GM23338 (cell line): ENCODE measurements around the gene ISOC2. TPM values are rescaled to one million over a fixed set of nuclear protein-coding genes. Genes with fewer than 3 reads are reported as not detected.

Source experiments
- ATAC-seq: fragments of 200-7000 bp; cut with Tn5 transposase; 3 replicates; pipeline ENCODE4 v1.9.1; 2020
- DNase-seq: peaks from one replicate; pipeline ENCODE4 v3.0.0-alpha.2; 2015; ENCODE audit warnings: low spot score
- H2AFZ ChIP-seq: fragments of 200-600 bp; sonication (generic); 2 replicates; pipeline ENCODE4 v1.8.0; 2016; ENCODE audit warnings: antibody characterized with exemption, mild to moderate bottlenecking, moderate library complexity
- H3F3A ChIP-seq: fragments of 200-600 bp; sonication (generic); replicated peaks from 2 replicates; pipeline ENCODE4 v1.8.0; 2017; ENCODE audit warnings: antibody characterized with exemption, mixed run types, low read depth
- H3K27ac ChIP-seq: fragments of 200-600 bp; sonication (generic); 2 replicates; pipeline ENCODE4 v1.6.1; 2016; ENCODE audit warnings: low read depth
- H3K27me3 ChIP-seq: fragments of 200-600 bp; sonication (generic); 2 replicates; pipeline ENCODE4 v1.8.0; 2016; ENCODE audit warnings: mild to moderate bottlenecking, mixed run types, moderate library complexity; ENCODE audit not compliant: insufficient read depth
- H3K36me3 ChIP-seq: fragments of 200-600 bp; sonication (generic); 2 replicates; pipeline ENCODE4 v1.8.0; 2016; ENCODE audit warnings: mild to moderate bottlenecking; ENCODE audit not compliant: insufficient read depth
- H3K4me1 ChIP-seq: fragments of 200-600 bp; sonication (generic); 2 replicates; pipeline ENCODE4 v1.8.0; 2016; ENCODE audit warnings: mild to moderate bottlenecking, moderate library complexity; ENCODE audit not compliant: insufficient read depth
- H3K4me2 ChIP-seq: fragments of 200-600 bp; sonication (generic); 2 replicates; pipeline ENCODE4 v1.7.1; 2017; ENCODE audit warnings: mixed run types
- H3K4me3 ChIP-seq: fragments of 200-600 bp; sonication (generic); 2 replicates; pipeline ENCODE4 v1.6.1; 2016; ENCODE audit warnings: mixed run types
- H3K79me2 ChIP-seq: fragments of 200-600 bp; sonication (generic); replicated peaks from 2 replicates; pipeline ENCODE4 v1.8.0; 2017; ENCODE audit warnings: mild to moderate bottlenecking; ENCODE audit not compliant: insufficient read depth
- H3K9me2 ChIP-seq: fragments of 200-600 bp; sonication (generic); 2 replicates; pipeline ENCODE4 v1.8.0; 2017; ENCODE audit not compliant: insufficient read depth
- H4K20me1 ChIP-seq: fragments of 200-600 bp; sonication (generic); replicated peaks from 2 replicates; pipeline ENCODE4 v1.8.0; 2017; ENCODE audit warnings: mild to moderate bottlenecking; ENCODE audit not compliant: insufficient read depth
- H3K27ac Mint-ChIP-seq: 2 replicates; pipeline ENCODE4 v1.8.0; 2020; ENCODE audit warnings: inconsistent platforms, mild to moderate bottlenecking, moderate library complexity, mixed read lengths
- H3K27me3 Mint-ChIP-seq: 3 replicates; pipeline ENCODE4 v1.8.0; 2022; ENCODE audit warnings: low read depth, mild to moderate bottlenecking, moderate library complexity, mixed read lengths, inconsistent platforms; ENCODE audit not compliant: insufficient read depth, poor library complexity
- H3K36me3 Mint-ChIP-seq: 3 replicates; pipeline ENCODE4 v1.8.0; 2021; ENCODE audit warnings: low read depth, mild to moderate bottlenecking, inconsistent platforms, moderate library complexity, mixed read lengths
- H3K4me1 Mint-ChIP-seq: 3 replicates; pipeline ENCODE4 v1.8.0; 2020; ENCODE audit warnings: mild to moderate bottlenecking, inconsistent platforms, mixed read lengths
- H3K4me3 Mint-ChIP-seq: 3 replicates; pipeline ENCODE4 v1.8.0; 2021; ENCODE audit warnings: moderate library complexity, mild to moderate bottlenecking, inconsistent platforms, mixed read lengths
- H3K9me3 Mint-ChIP-seq: 3 replicates; pipeline ENCODE4 v1.8.0; 2020; ENCODE audit warnings: moderate library complexity, mild to moderate bottlenecking, inconsistent platforms, mixed read lengths
- CREB1 ChIP-seq: fragments of 250-450 bp; sonication (Bioruptor Pico); IDR thresholded peaks from 2 replicates; pipeline ENCODE4 v1.5.0; 2020; ENCODE audit warnings: low read depth, mild to moderate bottlenecking, moderate library complexity
- CTCF ChIP-seq, 2 experiments: fragments of 200-600 bp in 1 of 2; sonication (generic) in 1 of 2; conservative IDR thresholded peaks; 2 replicates each; pipeline versions ENCODE4 v1.5.1 to v1.6.1; 2016 to 2017; ENCODE audit warnings: antibody characterized with exemption in 2 of 2, low read depth in 2 of 2, mild to moderate bottlenecking in 2 of 2, moderate library complexity in 1 of 2
- ETS1 ChIP-seq: IDR thresholded peaks from 2 replicates; pipeline ENCODE4 v1.6.1; 2016; ENCODE audit warnings: antibody characterized with exemption
- EZH2 ChIP-seq: fragments of 200-600 bp; sonication (generic); IDR thresholded peaks from one replicate; pipeline ENCODE4 v1.8.0; 2017; ENCODE audit warnings: antibody characterized with exemption, mild to moderate bottlenecking, low read depth; ENCODE audit not compliant: unreplicated experiment
- EZH2phosphoT487 ChIP-seq: fragments of 200-600 bp; sonication (generic); IDR thresholded peaks from one replicate; pipeline ENCODE4 v1.8.1; 2018; ENCODE audit warnings: antibody characterized with exemption; ENCODE audit not compliant: unreplicated experiment
- JUNB ChIP-seq: IDR thresholded peaks from one replicate; pipeline ENCODE4 v1.6.1; 2016; ENCODE audit warnings: antibody characterized with exemption; ENCODE audit not compliant: unreplicated experiment
- NANOG ChIP-seq: IDR thresholded peaks from 2 replicates; pipeline ENCODE4 v1.6.1; 2016; ENCODE audit warnings: antibody characterized with exemption, borderline replicate concordance
- POLR2AphosphoS5 ChIP-seq: IDR thresholded peaks from 2 replicates; pipeline ENCODE4 v1.6.1; 2016; ENCODE audit warnings: antibody characterized with exemption, low read depth
- REST ChIP-seq: IDR thresholded peaks from one replicate; pipeline ENCODE4 v1.6.1; 2018; ENCODE audit warnings: antibody characterized with exemption; ENCODE audit not compliant: unreplicated experiment
- STAT1 ChIP-seq: IDR thresholded peaks from one replicate; pipeline ENCODE4 v1.6.1; 2016; ENCODE audit warnings: antibody characterized with exemption; ENCODE audit not compliant: unreplicated experiment
- ZNF114 ChIP-seq: fragments of 250-450 bp; sonication (Bioruptor Pico); IDR thresholded peaks from 2 replicates; pipeline ENCODE4 v1.5.0; 2020; ENCODE audit warnings: mild to moderate bottlenecking, moderate library complexity
- ZNF331 ChIP-seq: fragments of 250-450 bp; sonication (Bioruptor Pico); IDR thresholded peaks from 2 replicates; pipeline ENCODE4 v1.5.0; 2020; ENCODE audit warnings: low read depth, mild to moderate bottlenecking, moderate library complexity
- ZNF462 ChIP-seq: fragments of 250-450 bp; sonication (Bioruptor Pico); IDR thresholded peaks from 2 replicates; pipeline ENCODE4 v1.5.0; 2020; ENCODE audit warnings: mild to moderate bottlenecking, moderate library complexity
- polyA plus RNA-seq: library from polyadenylated mRNA; unstranded; fragments of >200 nt; fragmentation: Nextera tagmentation; extraction: Ambion mirVana; gene quantifications from 2 replicates; pipeline ENCODE4 v1.2.1, GENCODE V29; 2016
- total RNA-seq: library from RNA; depleted of rRNA; stranded (reverse); fragments of >200 nt; shearing (Covaris generic); gene quantifications from 2 replicates; pipeline ENCODE4 v1.2.3, GENCODE V29; 2014

The ISOC2 gene
- total and polyA plus RNA-seq, 2 experiments from 2014 or later = 62.6 to 85.2 TPM

GRCh38 chr19:55441692-55442321 lies 19.6 kb downstream of the ISOC2 start:
- H3K79me2 ChIP-seq = no peaks in the 10 kb centered on the region
- peaks cover 12% of the 10 kb centered on the region; the same call in 1 of the 2 replicates for H3K4me1 ChIP-seq
- H3K36me3 ChIP-seq = no peaks in the 10 kb centered on the region
- H3K27ac ChIP-seq = no peak overlapping the region
- H3K4me3 Mint-ChIP-seq = peak overlapping the region; percentile 73
- H3K4me3 ChIP-seq = peak overlapping the region; percentile 67
- peak; percentile 87 for DNase-seq
- peaks cover 9% of the 10 kb centered on the region for H3F3A ChIP-seq
- peak overlapping the region; percentile 87 for H3K4me2 ChIP-seq
- no peaks in the 10 kb centered on the region; the same call in 2 of the 3 replicates for H3K36me3 Mint-ChIP-seq
- TF ChIP-seq EZH2 (peak; percentile 76), ZNF114 (no peak), NANOG (no peak), POLR2AphosphoS5 (0 out of 2 replicates have a peak, but pooled peaks have one; percentile 21), STAT1 (no peak), ZNF462 (no peak), CTCF (conservative IDR thresholded peaks at IDR 0.05; ENCODE audit: low read depth in 2 of 2) (no peak), ZNF331 (CRISPR knock-in tag) (no peak), CREB1 (CRISPR knock-in tag) (no peak), JUNB (no peak), REST (no peak), EZH2phosphoT487 (no peak), ETS1 (no peak)
- peaks cover 25% of the 10 kb centered on the region for H3K4me1 Mint-ChIP-seq
- H3K27me3 ChIP-seq = peaks cover 85% of the 10 kb centered on the region
- peaks cover 82% of the 10 kb centered on the region for H3K27me3 Mint-ChIP-seq
- H3K27ac Mint-ChIP-seq = no peak overlapping the region
- H4K20me1 ChIP-seq = no peaks in the 10 kb centered on the region
- H3K9me3 Mint-ChIP-seq = no peaks in the 10 kb centered on the region; the same call in none of the 3 replicates
- H2AFZ ChIP-seq = peak overlapping the region; percentile 84
- no peaks in the 10 kb centered on the region for H3K9me2 ChIP-seq
- ATAC-seq = peak; percentile 67
